HEK293 (cell line): Measurements from ENCODE around the gene CYP4F3.

Experiments
- CTCF ChIP-seq: fragments of 450-650 bp; formaldehyde crosslinking; IDR thresholded peaks from 2 replicates; pipeline ENCODE4 v1.5.1; 2016; ENCODE audit warnings: missing biosample characterization, missing genetic modification characterization
- RBAK ChIP-seq: fragments of 450-650 bp; formaldehyde crosslinking; IDR thresholded peaks from 2 replicates; pipeline ENCODE4 v1.5.1; 2016; ENCODE audit warnings: missing biosample characterization, missing genetic modification characterization
- ZBTB1 ChIP-seq: fragments of 450-650 bp; formaldehyde crosslinking; IDR thresholded peaks from 2 replicates; pipeline ENCODE4 v1.5.1; 2016; ENCODE audit warnings: missing biosample characterization, missing genetic modification characterization
- ZNF121 ChIP-seq: fragments of 450-650 bp; formaldehyde crosslinking; IDR thresholded peaks from 2 replicates; pipeline ENCODE4 v1.5.1; 2016; ENCODE audit warnings: missing biosample characterization, missing genetic modification characterization
- ZNF274 ChIP-seq, 2 experiments: fragments of 200-500 bp in 1 of 2; fragments of 450-650 bp in 1 of 2; sonication (Bioruptor generic) in 1 of 2; formaldehyde crosslinking in 1 of 2; IDR thresholded peaks; 2 replicates each; pipeline versions ENCODE4 v1.5.1 to v1.6.1; 2014 to 2016; ENCODE audit warnings: borderline replicate concordance in 1 of 2, inconsistent platforms in 1 of 2, low read length in 1 of 2, missing biosample characterization in 1 of 2, missing genetic modification characterization in 1 of 2
- ZNF473 ChIP-seq: fragments of 450-650 bp; formaldehyde crosslinking; IDR thresholded peaks from 2 replicates; pipeline ENCODE4 v1.5.1; 2017; ENCODE audit warnings: missing biosample characterization, missing genetic modification characterization
- ZNF530 ChIP-seq: fragments of 450-650 bp; formaldehyde crosslinking; IDR thresholded peaks from 2 replicates; pipeline ENCODE4 v1.5.1; 2016; ENCODE audit warnings: low read depth, missing biosample characterization, missing genetic modification characterization

- TF ChIP-seq CTCF (tag by site-specific recombination) (no peak), ZNF530 (tag by site-specific recombination) (no peak), RBAK (tag by site-specific recombination) (no peak), ZNF121 (tag by site-specific recombination) (no peak), ZBTB1 (tag by site-specific recombination) (no peak), ZNF473 (tag by site-specific recombination) (no peak), ZNF274 (IDR thresholded peaks at IDR 0.05; ENCODE audit: low read length) (no peak), ZNF274 (tag by site-specific recombination; IDR thresholded peaks at IDR 0.05; ENCODE audit: borderline replicate concordance) (no peak)
Measured at GRCh38 chr19:15628236-15629002, 12.3 kb upstream of the CYP4F3 start.
